Karpas-422 (cell line): ENCODE measurements around the gene CLTA. TPM values are rescaled to one million over a fixed set of nuclear protein-coding genes. Genes with fewer than 3 reads are reported as not detected.
A peak's percentile ranks its signal among the peaks of the same experiment; 100 is the strongest.
"Not testable (repeated sequence)": the region's sequence is repeated elsewhere in the genome, so short reads cannot be mapped to it uniquely, and the experiment has no call there.

Source experiments
- DNase-seq: peaks from one replicate; pipeline ENCODE4 v3.0.0-alpha.2; 2015
- H2AFZ ChIP-seq: fragments of 200-600 bp; sonication (generic); 2 replicates; pipeline ENCODE4 v1.6.1; 2014; ENCODE audit warnings: antibody characterized with exemption, low read length, mixed read lengths
- H3K27ac ChIP-seq: fragments of 200-600 bp; sonication (generic); 2 replicates; pipeline ENCODE4 v1.5.1; 2014; ENCODE audit warnings: mild to moderate bottlenecking, low read length, moderate library complexity
- H3K27me3 ChIP-seq: fragments of 200-600 bp; sonication (generic); 2 replicates; pipeline ENCODE4 v1.6.1; 2014; ENCODE audit warnings: low read length, mixed read lengths
- H3K36me3 ChIP-seq: fragments of 200-600 bp; sonication (generic); 2 replicates; pipeline ENCODE4 v1.6.1; 2014; ENCODE audit warnings: low read length, mixed read lengths; ENCODE audit not compliant: insufficient read depth
- H3K4me1 ChIP-seq: fragments of 200-600 bp; sonication (generic); 2 replicates; pipeline ENCODE4 v1.6.1; 2014; ENCODE audit warnings: mild to moderate bottlenecking, low read length, mixed read lengths
- H3K4me2 ChIP-seq: fragments of 200-600 bp; sonication (generic); 2 replicates; pipeline ENCODE4 v1.6.1; 2014; ENCODE audit warnings: low read length, low read depth, mild to moderate bottlenecking; ENCODE audit not compliant: poor library complexity, severe bottlenecking
- H3K4me3 ChIP-seq: fragments of 200-600 bp; sonication (generic); 2 replicates; pipeline ENCODE4 v1.5.1; 2014; ENCODE audit warnings: mild to moderate bottlenecking, antibody characterized with exemption, low read length, mixed read lengths
- H3K79me2 ChIP-seq: fragments of 200-600 bp; sonication (generic); 2 replicates; pipeline ENCODE4 v1.6.1; 2014; ENCODE audit warnings: mild to moderate bottlenecking, low read length, mixed read lengths
- H3K9ac ChIP-seq: fragments of 200-600 bp; sonication (generic); 2 replicates; pipeline ENCODE4 v1.6.0; 2014; ENCODE audit warnings: low read length
- H3K9me2 ChIP-seq: fragments of 200-600 bp; sonication (generic), shearing (Covaris generic); replicated peaks from 2 replicates; pipeline ENCODE4 v1.6.0; 2014; ENCODE audit warnings: mild to moderate bottlenecking, low read length, moderate library complexity; ENCODE audit not compliant: insufficient read depth
- H3K9me3 ChIP-seq: fragments of 300-700, 200-600 bp; sonication (generic); 2 replicates; pipeline ENCODE4 v1.6.1; 2014; ENCODE audit warnings: low read length, mixed read lengths
- H4K20me1 ChIP-seq: fragments of 200-600 bp; sonication (generic); 2 replicates; pipeline ENCODE4 v1.6.1; 2014; ENCODE audit warnings: mild to moderate bottlenecking, antibody characterized with exemption, low read length, low read depth; ENCODE audit not compliant: insufficient read depth
- total RNA-seq: library from RNA; depleted of rRNA; stranded (reverse); fragments of >200 nt; shearing (Covaris generic); gene quantifications from 2 replicates; pipeline ENCODE4 v1.2.3, GENCODE V29; 2014; ENCODE audit warnings: low replicate concordance

Gene CLTA
- total RNA-seq, 1 experiment from 2014 or later, result 147 TPM

DNA sequence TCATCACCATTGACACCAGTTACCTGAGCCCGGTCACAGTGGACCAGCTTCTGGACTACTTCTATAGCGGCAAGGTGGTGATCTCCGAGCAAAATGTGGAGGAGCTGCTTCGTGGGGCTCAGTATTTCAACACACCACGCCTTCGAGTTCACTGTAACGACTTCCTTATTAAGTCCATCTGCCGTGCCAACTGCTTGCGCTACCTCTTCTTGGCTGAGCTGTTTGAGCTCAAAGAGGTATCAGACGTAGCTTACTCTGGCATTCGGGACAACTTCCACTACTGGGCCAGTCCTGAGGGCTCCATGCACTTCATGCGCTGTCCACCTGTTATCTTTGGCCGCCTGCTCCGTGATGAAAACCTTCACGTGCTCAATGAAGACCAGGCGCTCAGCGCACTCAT lies 21.0 kb upstream of the CLTA start:
- no peak overlapping the region for H3K4me3 ChIP-seq
- DNase-seq, result peak; percentile 38
- no peak overlapping the region for H3K27ac ChIP-seq
- H3K9me2 ChIP-seq, result no peaks in the 10 kb centered on the region
- H2AFZ ChIP-seq, result no peak overlapping the region
- no peaks in the 10 kb centered on the region for H4K20me1 ChIP-seq
- H3K4me1 ChIP-seq, result peaks cover 7% of the 10 kb centered on the region
- H3K27me3 ChIP-seq, result no peaks in the 10 kb centered on the region
- no peak overlapping the region for H3K9ac ChIP-seq
- no peaks in the 10 kb centered on the region for H3K79me2 ChIP-seq
- H3K4me2 ChIP-seq, result no peak overlapping the region
- no peaks in the 10 kb centered on the region for H3K9me3 ChIP-seq
- H3K36me3 ChIP-seq, result no peaks in the 10 kb centered on the region

DNA sequence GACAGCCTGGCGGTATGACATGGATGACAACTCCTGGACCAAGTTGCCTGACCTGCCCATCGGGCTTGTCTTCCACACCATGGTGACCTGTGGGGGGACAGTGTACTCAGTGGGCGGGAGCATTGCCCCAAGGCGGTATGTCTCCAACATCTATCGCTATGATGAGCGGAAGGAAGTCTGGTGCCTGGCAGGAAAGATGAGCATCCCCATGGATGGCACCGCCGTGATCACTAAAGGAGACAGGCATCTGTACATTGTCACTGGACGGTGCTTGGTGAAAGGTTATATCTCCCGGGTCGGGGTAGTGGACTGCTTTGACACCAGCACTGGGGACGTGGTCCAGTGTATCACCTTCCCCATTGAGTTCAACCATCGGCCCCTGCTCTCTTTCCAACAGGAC lies 20.2 kb upstream of the CLTA start:
- Histone ChIP-seq H3K4me1 (peaks cover 7% of the 10 kb centered on the region), H3K79me2 (no peaks in the 10 kb centered on the region), H3K4me3 (no peak overlapping the region)

DNA sequence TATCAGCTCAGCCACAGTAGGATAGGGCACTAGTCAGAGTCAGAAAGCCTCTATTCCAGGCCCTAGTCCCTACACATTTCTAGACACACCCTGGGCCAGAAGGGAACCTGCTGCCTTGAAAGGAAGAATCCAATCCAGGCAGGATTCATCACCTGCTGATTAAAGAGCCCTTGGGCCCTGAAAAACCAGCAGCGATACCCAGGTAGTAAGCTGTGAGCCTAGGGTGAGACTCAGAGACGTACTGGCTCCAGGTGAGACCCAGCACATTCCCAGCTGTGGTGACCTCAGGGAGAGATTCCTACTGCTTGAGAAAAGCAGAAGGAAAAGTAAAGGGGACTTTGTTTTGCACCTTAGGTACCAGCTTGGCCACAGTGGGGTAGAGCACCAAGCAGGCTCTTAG lies 16.9 kb upstream of the CLTA start:
- DNase-seq, result no peak
- H3K36me3 ChIP-seq, result no peaks in the 10 kb centered on the region

More for the DNA sequence above, 20.2 kb upstream of the CLTA start:
- no peak for DNase-seq
- Histone ChIP-seq H3K9me2 (no peaks in the 10 kb centered on the region), H3K27ac (no peak overlapping the region), H3K9ac (no peak overlapping the region), H3K9me3 (no peaks in the 10 kb centered on the region), H4K20me1 (no peaks in the 10 kb centered on the region), H3K4me2 (no peak overlapping the region), H3K27me3 (no peaks in the 10 kb centered on the region), H3K36me3 (no peaks in the 10 kb centered on the region), H2AFZ (no peak overlapping the region)

DNA sequence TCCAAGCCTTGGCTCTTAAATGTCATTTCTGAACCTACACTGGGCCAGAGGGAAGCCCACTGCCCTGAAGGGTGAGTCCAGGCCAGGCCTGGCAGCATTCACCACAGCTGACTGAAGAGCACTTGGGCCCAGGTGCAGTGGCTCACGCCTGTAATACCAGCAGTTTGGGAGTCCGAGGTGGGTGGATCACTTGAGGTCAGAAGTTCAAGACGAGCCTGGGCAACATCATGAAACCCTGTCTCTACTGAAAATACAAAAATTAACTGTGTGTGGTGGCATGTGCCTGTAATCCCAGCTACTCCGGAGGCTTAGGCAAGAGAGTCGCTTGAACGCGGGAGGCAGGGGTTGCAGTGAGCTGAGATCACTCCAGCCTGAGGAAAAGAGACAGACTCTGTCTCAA lies 16.4 kb upstream of the CLTA start:
- H3K4me1 ChIP-seq, result no peaks in the 10 kb centered on the region
- H2AFZ ChIP-seq, result no peak overlapping the region
- H3K79me2 ChIP-seq, result no peaks in the 10 kb centered on the region
- H3K27me3 ChIP-seq, result no peaks in the 10 kb centered on the region
- no peaks in the 10 kb centered on the region for H3K36me3 ChIP-seq
- H3K9ac ChIP-seq, result no peak overlapping the region
- no peak for DNase-seq
- no peaks in the 10 kb centered on the region for H3K9me2 ChIP-seq
- no peak overlapping the region for H3K27ac ChIP-seq
- no peaks in the 10 kb centered on the region for H4K20me1 ChIP-seq
- H3K4me2 ChIP-seq, result no peak overlapping the region
- no peaks in the 10 kb centered on the region for H3K9me3 ChIP-seq
- no peak overlapping the region for H3K4me3 ChIP-seq

More for the DNA sequence above, 16.9 kb upstream of the CLTA start:
- Histone ChIP-seq H3K4me3 (no peak overlapping the region), H3K4me1 (no peaks in the 10 kb centered on the region), H3K27me3 (no peaks in the 10 kb centered on the region), H4K20me1 (no peaks in the 10 kb centered on the region), H3K4me2 (no peak overlapping the region), H2AFZ (no peak overlapping the region), H3K79me2 (no peaks in the 10 kb centered on the region), H3K9me3 (no peaks in the 10 kb centered on the region), H3K27ac (no peak overlapping the region), H3K9me2 (no peaks in the 10 kb centered on the region), H3K9ac (no peak overlapping the region)

DNA sequence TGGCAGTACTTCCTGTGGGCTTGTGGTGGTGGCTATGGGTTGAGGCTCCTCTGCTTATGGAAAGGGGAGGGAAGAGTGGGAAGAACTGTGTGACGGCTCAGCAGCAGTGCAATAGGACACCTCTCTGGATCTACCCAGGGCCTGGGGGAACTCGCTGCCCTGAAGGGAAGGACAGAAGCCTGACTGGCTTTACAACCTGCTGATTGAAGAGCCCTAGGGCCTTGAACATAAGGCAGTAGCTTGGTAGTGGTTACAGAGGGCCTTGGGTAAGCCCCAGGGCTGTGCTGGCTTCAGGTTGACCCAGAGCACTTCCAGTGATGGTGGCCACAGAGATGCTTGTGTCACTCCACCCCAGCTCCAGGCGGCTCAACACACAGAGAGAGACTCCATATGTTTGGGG lies 16.0 kb upstream of the CLTA start:
- Histone ChIP-seq H3K36me3 (no peaks in the 10 kb centered on the region), H3K27me3 (no peaks in the 10 kb centered on the region), H3K4me1 (no peaks in the 10 kb centered on the region), H3K9me2 (no peaks in the 10 kb centered on the region), H3K4me3 (no peak overlapping the region), H3K27ac (no peak overlapping the region), H3K9ac (no peak overlapping the region), H3K79me2 (no peaks in the 10 kb centered on the region), H3K4me2 (no peak overlapping the region), H2AFZ (no peak overlapping the region), H3K9me3 (no peaks in the 10 kb centered on the region), H4K20me1 (no peaks in the 10 kb centered on the region)
- no peak for DNase-seq

DNA sequence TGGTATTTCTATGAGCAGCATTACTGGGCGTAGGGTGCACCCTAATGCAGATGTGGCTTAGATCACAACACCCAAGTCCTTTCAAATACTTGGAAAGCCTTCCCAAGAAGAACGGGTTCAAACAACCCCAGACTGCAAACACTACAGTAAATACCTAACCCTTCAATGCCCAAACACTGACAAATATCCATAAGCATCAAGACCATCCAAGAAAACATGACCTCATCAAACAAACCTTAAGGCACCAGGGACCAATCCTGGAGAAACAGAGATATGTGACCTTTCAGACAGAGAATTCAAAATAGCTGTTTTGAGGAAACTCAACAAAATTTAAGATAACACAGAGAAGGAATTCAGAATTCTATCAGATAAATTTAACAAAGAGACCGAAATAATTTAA lies 15.5 kb upstream of the CLTA start:
- not testable (repeated sequence) for H3K27ac ChIP-seq, H3K9me2 ChIP-seq, H3K9me3 ChIP-seq, H4K20me1 ChIP-seq, DNase-seq, H3K27me3 ChIP-seq, H3K4me1 ChIP-seq, H3K4me3 ChIP-seq, H3K36me3 ChIP-seq, H3K4me2 ChIP-seq, H3K79me2 ChIP-seq, H3K9ac ChIP-seq, H2AFZ ChIP-seq

DNA sequence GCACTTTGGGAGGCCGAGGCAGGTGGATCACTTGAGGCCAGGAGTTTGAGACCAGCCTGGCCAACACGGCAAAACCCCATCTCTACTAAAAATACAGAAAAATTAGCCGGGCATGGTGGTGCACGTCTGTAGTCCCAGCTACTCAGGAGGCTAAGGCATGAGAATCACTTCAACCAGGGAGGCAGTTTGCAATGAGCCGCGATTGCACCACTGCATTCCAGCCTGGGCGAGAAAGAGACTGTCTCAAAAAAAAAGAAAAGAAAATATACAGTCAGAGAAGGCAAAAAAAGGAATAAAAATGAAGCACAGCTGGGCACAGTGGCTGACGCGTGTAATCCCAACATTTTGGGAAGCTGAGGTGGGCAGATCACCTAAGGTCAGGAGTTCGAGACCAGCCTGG lies 14.2 kb upstream of the CLTA start:
- not testable (repeated sequence) for H3K27me3 ChIP-seq, H3K4me1 ChIP-seq, H3K9ac ChIP-seq, H3K4me2 ChIP-seq, H3K79me2 ChIP-seq, H3K9me2 ChIP-seq, H4K20me1 ChIP-seq, H3K36me3 ChIP-seq, H2AFZ ChIP-seq, H3K27ac ChIP-seq, H3K9me3 ChIP-seq, DNase-seq, H3K4me3 ChIP-seq

DNA sequence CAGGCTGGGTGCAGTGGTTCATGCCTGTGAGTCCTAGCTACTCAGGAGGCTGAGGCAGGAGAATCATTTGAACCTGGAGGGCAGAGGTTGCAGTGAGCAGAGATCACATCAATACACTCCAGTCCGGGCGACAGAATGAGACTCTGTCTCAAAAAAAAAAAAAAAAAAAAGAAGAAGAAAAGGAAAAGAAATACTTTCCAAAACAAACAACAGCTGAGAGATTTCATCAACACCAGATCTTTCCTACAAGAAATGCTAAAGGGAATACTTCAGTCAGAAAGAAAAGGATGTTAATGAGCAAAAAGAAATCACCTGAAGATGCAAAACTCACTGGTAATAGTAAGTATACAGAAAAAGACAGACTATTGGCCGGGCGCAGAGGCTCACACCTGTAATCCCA lies 13.2 kb upstream of the CLTA start:
- H3K9ac ChIP-seq, result no peak overlapping the region
- no peaks in the 10 kb centered on the region for H3K9me3 ChIP-seq
- H3K36me3 ChIP-seq, result no peaks in the 10 kb centered on the region
- no peaks in the 10 kb centered on the region for H3K9me2 ChIP-seq
- H4K20me1 ChIP-seq, result no peaks in the 10 kb centered on the region
- H2AFZ ChIP-seq, result no peak overlapping the region
- H3K4me1 ChIP-seq, result no peaks in the 10 kb centered on the region
- no peak overlapping the region for H3K4me3 ChIP-seq
- DNase-seq, result no peak
- H3K27ac ChIP-seq, result no peak overlapping the region
- H3K27me3 ChIP-seq, result no peaks in the 10 kb centered on the region
- no peaks in the 10 kb centered on the region for H3K79me2 ChIP-seq
- H3K4me2 ChIP-seq, result no peak overlapping the region

DNA sequence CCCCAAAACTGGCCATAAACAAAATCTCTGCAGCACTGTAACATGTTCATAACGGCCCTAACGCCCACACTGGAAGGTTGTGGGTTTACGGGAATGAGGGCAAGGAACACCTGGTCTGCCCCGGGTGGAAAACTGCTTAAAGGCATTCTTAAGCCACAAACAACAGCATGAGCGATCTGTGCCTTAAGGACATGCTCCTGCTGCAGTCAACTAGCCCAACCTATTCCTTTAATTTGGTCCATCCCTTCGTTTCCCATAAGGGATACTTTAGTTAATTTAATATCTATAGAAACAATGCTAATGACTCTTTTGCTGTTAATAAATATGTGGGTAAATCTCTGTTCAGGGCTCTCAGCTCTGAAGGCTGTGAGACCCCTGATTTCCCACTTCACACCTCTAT lies 10.5 kb upstream of the CLTA start:
- H3K36me3 ChIP-seq, H3K27ac ChIP-seq, H2AFZ ChIP-seq: not testable (repeated sequence)

More for the DNA sequence above, 10.5 kb upstream of the CLTA start:
- not testable (repeated sequence) for H3K9me2 ChIP-seq, H3K9me3 ChIP-seq, H3K4me3 ChIP-seq, H4K20me1 ChIP-seq, H3K27me3 ChIP-seq, DNase-seq, H3K4me2 ChIP-seq, H3K4me1 ChIP-seq, H3K79me2 ChIP-seq, H3K9ac ChIP-seq
